GM23338 (cell line): Measurements from ENCODE around the gene NINJ2. TPM values are rescaled to one million over a fixed set of nuclear protein-coding genes. Genes with fewer than 3 reads are reported as not detected.

ENCODE experiments used
- ATAC-seq: fragments of 200-7000 bp; cut with Tn5 transposase; 3 replicates; pipeline ENCODE4 v1.9.1; 2020
- DNase-seq: peaks from one replicate; pipeline ENCODE4 v3.0.0-alpha.2; 2015; ENCODE audit warnings: low spot score
- H2AFZ ChIP-seq: fragments of 200-600 bp; sonication (generic); 2 replicates; pipeline ENCODE4 v1.8.0; 2016; ENCODE audit warnings: antibody characterized with exemption, mild to moderate bottlenecking, moderate library complexity
- H3F3A ChIP-seq: fragments of 200-600 bp; sonication (generic); replicated peaks from 2 replicates; pipeline ENCODE4 v1.8.0; 2017; ENCODE audit warnings: antibody characterized with exemption, mixed run types, low read depth
- H3K27ac ChIP-seq: fragments of 200-600 bp; sonication (generic); 2 replicates; pipeline ENCODE4 v1.6.1; 2016; ENCODE audit warnings: low read depth
- H3K27me3 ChIP-seq: fragments of 200-600 bp; sonication (generic); 2 replicates; pipeline ENCODE4 v1.8.0; 2016; ENCODE audit warnings: mild to moderate bottlenecking, mixed run types, moderate library complexity; ENCODE audit not compliant: insufficient read depth
- H3K36me3 ChIP-seq: fragments of 200-600 bp; sonication (generic); 2 replicates; pipeline ENCODE4 v1.8.0; 2016; ENCODE audit warnings: mild to moderate bottlenecking; ENCODE audit not compliant: insufficient read depth
- H3K4me1 ChIP-seq: fragments of 200-600 bp; sonication (generic); 2 replicates; pipeline ENCODE4 v1.8.0; 2016; ENCODE audit warnings: mild to moderate bottlenecking, moderate library complexity; ENCODE audit not compliant: insufficient read depth
- H3K4me2 ChIP-seq: fragments of 200-600 bp; sonication (generic); 2 replicates; pipeline ENCODE4 v1.7.1; 2017; ENCODE audit warnings: mixed run types
- H3K4me3 ChIP-seq: fragments of 200-600 bp; sonication (generic); 2 replicates; pipeline ENCODE4 v1.6.1; 2016; ENCODE audit warnings: mixed run types
- H3K79me2 ChIP-seq: fragments of 200-600 bp; sonication (generic); replicated peaks from 2 replicates; pipeline ENCODE4 v1.8.0; 2017; ENCODE audit warnings: mild to moderate bottlenecking; ENCODE audit not compliant: insufficient read depth
- H3K9me2 ChIP-seq: fragments of 200-600 bp; sonication (generic); 2 replicates; pipeline ENCODE4 v1.8.0; 2017; ENCODE audit not compliant: insufficient read depth
- H4K20me1 ChIP-seq: fragments of 200-600 bp; sonication (generic); replicated peaks from 2 replicates; pipeline ENCODE4 v1.8.0; 2017; ENCODE audit warnings: mild to moderate bottlenecking; ENCODE audit not compliant: insufficient read depth
- H3K27ac Mint-ChIP-seq: 2 replicates; pipeline ENCODE4 v1.8.0; 2020; ENCODE audit warnings: inconsistent platforms, mild to moderate bottlenecking, moderate library complexity, mixed read lengths
- H3K27me3 Mint-ChIP-seq: 3 replicates; pipeline ENCODE4 v1.8.0; 2022; ENCODE audit warnings: low read depth, mild to moderate bottlenecking, moderate library complexity, mixed read lengths, inconsistent platforms; ENCODE audit not compliant: insufficient read depth, poor library complexity
- H3K36me3 Mint-ChIP-seq: 3 replicates; pipeline ENCODE4 v1.8.0; 2021; ENCODE audit warnings: low read depth, mild to moderate bottlenecking, inconsistent platforms, moderate library complexity, mixed read lengths
- H3K4me1 Mint-ChIP-seq: 3 replicates; pipeline ENCODE4 v1.8.0; 2020; ENCODE audit warnings: mild to moderate bottlenecking, inconsistent platforms, mixed read lengths
- H3K4me3 Mint-ChIP-seq: 3 replicates; pipeline ENCODE4 v1.8.0; 2021; ENCODE audit warnings: moderate library complexity, mild to moderate bottlenecking, inconsistent platforms, mixed read lengths
- H3K9me3 Mint-ChIP-seq: 3 replicates; pipeline ENCODE4 v1.8.0; 2020; ENCODE audit warnings: moderate library complexity, mild to moderate bottlenecking, inconsistent platforms, mixed read lengths
- CTCF ChIP-seq, 2 experiments: fragments of 200-600 bp in 1 of 2; sonication (generic) in 1 of 2; conservative IDR thresholded peaks; 2 replicates each; pipeline versions ENCODE4 v1.5.1 to v1.6.1; 2016 to 2017; ENCODE audit warnings: antibody characterized with exemption in 2 of 2, low read depth in 2 of 2, mild to moderate bottlenecking in 2 of 2, moderate library complexity in 1 of 2
- ETS1 ChIP-seq: IDR thresholded peaks from 2 replicates; pipeline ENCODE4 v1.6.1; 2016; ENCODE audit warnings: antibody characterized with exemption
- EZH2 ChIP-seq: fragments of 200-600 bp; sonication (generic); IDR thresholded peaks from one replicate; pipeline ENCODE4 v1.8.0; 2017; ENCODE audit warnings: antibody characterized with exemption, mild to moderate bottlenecking, low read depth; ENCODE audit not compliant: unreplicated experiment
- EZH2phosphoT487 ChIP-seq: fragments of 200-600 bp; sonication (generic); IDR thresholded peaks from one replicate; pipeline ENCODE4 v1.8.1; 2018; ENCODE audit warnings: antibody characterized with exemption; ENCODE audit not compliant: unreplicated experiment
- JUNB ChIP-seq: IDR thresholded peaks from one replicate; pipeline ENCODE4 v1.6.1; 2016; ENCODE audit warnings: antibody characterized with exemption; ENCODE audit not compliant: unreplicated experiment
- NANOG ChIP-seq: IDR thresholded peaks from 2 replicates; pipeline ENCODE4 v1.6.1; 2016; ENCODE audit warnings: antibody characterized with exemption, borderline replicate concordance
- POLR2AphosphoS5 ChIP-seq: IDR thresholded peaks from 2 replicates; pipeline ENCODE4 v1.6.1; 2016; ENCODE audit warnings: antibody characterized with exemption, low read depth
- REST ChIP-seq: IDR thresholded peaks from one replicate; pipeline ENCODE4 v1.6.1; 2018; ENCODE audit warnings: antibody characterized with exemption; ENCODE audit not compliant: unreplicated experiment
- STAT1 ChIP-seq: IDR thresholded peaks from one replicate; pipeline ENCODE4 v1.6.1; 2016; ENCODE audit warnings: antibody characterized with exemption; ENCODE audit not compliant: unreplicated experiment
- ZNF114 ChIP-seq: fragments of 250-450 bp; sonication (Bioruptor Pico); IDR thresholded peaks from 2 replicates; pipeline ENCODE4 v1.5.0; 2020; ENCODE audit warnings: mild to moderate bottlenecking, moderate library complexity
- ZNF462 ChIP-seq: fragments of 250-450 bp; sonication (Bioruptor Pico); IDR thresholded peaks from 2 replicates; pipeline ENCODE4 v1.5.0; 2020; ENCODE audit warnings: mild to moderate bottlenecking, moderate library complexity
- polyA plus RNA-seq: library from polyadenylated mRNA; unstranded; fragments of >200 nt; fragmentation: Nextera tagmentation; extraction: Ambion mirVana; gene quantifications from 2 replicates; pipeline ENCODE4 v1.2.1, GENCODE V29; 2016
- total RNA-seq: library from RNA; depleted of rRNA; stranded (reverse); fragments of >200 nt; shearing (Covaris generic); gene quantifications from 2 replicates; pipeline ENCODE4 v1.2.3, GENCODE V29; 2014

Gene NINJ2
- total and polyA plus RNA-seq, 2 experiments from 2014 or later = 0.94 to 2.6 TPM

DNA sequence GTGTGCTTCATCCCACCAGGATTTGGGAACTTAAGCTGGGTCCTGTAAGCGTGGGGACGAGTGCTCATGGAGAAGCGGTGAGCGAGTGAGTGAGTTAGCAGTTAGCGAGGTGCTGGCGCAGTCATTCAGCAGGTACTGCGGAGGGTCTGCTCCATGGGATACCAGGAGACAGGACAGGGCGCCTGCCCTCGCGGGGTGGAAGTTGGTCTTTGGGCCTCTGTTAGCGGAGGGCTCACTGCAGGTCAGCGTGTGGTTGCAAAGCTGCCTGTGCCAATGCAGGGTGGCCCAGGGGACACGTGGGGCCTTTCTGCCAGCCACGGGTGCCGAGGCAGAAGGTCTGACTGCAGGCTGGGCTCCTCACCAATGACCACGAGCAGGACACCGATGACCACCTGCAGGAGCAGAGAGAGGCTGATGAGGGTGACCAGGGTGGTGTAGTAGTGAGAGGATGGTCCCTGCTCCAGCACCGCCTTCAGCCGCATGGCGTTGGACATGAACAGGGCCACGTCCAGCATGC lies 97.6 kb downstream of the NINJ2 start (continued):
- TF ChIP-seq ZNF462 (CRISPR knock-in tag) = no peak
- TF ChIP-seq ETS1 = no peak
- TF ChIP-seq POLR2AphosphoS5 = no peak

DNA sequence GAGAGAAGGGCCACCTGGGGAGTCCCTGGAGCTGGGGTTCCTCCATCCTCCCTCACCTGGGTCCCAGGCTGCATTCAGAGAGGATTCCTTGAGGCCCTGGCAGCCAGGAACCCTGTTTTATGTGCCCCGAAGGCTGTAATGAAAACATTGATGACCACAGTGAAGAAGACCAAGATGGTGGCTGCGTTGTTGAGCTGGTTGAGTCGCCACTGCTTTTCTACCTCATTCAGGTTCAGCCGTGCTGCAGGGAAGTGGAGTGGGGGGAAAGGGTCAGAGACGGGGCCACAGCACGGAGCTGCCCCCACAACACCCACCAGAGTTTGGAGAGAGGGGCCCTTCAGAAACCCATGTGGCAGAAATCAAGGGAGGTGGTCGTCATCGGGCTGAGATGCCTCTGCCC lies 98.1 kb downstream of the NINJ2 start:
- no peak overlapping the region for H3K4me2 ChIP-seq
- no peaks in the 10 kb centered on the region for H3K79me2 ChIP-seq
- H3K27ac ChIP-seq = no peak overlapping the region
- H3K4me3 Mint-ChIP-seq = no peak overlapping the region
- H3K9me3 Mint-ChIP-seq = no peaks in the 10 kb centered on the region
- H3K36me3 ChIP-seq = no peaks in the 10 kb centered on the region
- no peaks in the 10 kb centered on the region; the same call in 2 of the 3 replicates for H3K36me3 Mint-ChIP-seq
- H3F3A ChIP-seq = no peaks in the 10 kb centered on the region
- peaks cover 3% of the 10 kb centered on the region for H3K4me1 Mint-ChIP-seq
- no peaks in the 10 kb centered on the region for H3K9me2 ChIP-seq
- H3K4me3 ChIP-seq = no peak overlapping the region
- H2AFZ ChIP-seq = no peak overlapping the region
- peaks cover 3% of the 10 kb centered on the region; the same call in 1 of the 2 replicates for H3K4me1 ChIP-seq
- DNase-seq = no peak
- H3K27ac Mint-ChIP-seq = no peak overlapping the region
- peaks cover 18% of the 10 kb centered on the region for H3K27me3 Mint-ChIP-seq
- no peaks in the 10 kb centered on the region for H3K27me3 ChIP-seq
- no peak for ATAC-seq
- H4K20me1 ChIP-seq = no peaks in the 10 kb centered on the region
- TF ChIP-seq POLR2AphosphoS5 (no peak), JUNB (no peak), EZH2 (no peak), STAT1 (no peak), ETS1 (no peak), NANOG (no peak), CTCF (conservative IDR thresholded peaks at IDR 0.05; ENCODE audit: low read depth in 2 of 2) (no peak), ZNF114 (CRISPR knock-in tag) (no peak), EZH2phosphoT487 (no peak), REST (no peak)
